Gastrocnemius medialis (tissue), 4 donors: ENCODE data around the gene MAP1LC3B. TPM values are rescaled to one million over a fixed set of nuclear protein-coding genes. Genes with fewer than 3 reads are reported as not detected.

Source experiments
- ATAC-seq, 2 donors: fragments of 150-250 bp; one replicate each; pipeline ENCODE4 v1.9.1; 2016
- DNase-seq, 2 donors: peaks; one replicate each; pipeline ENCODE4 v3.0.0-alpha.2; 2019
- H3K27ac ChIP-seq, 4 donors: fragments of 200-600 bp; sonication (generic); 1 replicate in 1 of 4; 2 replicates in 3 of 4; pipeline ENCODE4 v1.5.1; 2016 to 2018; ENCODE audit warnings: mild to moderate bottlenecking in 2 of 4, moderate library complexity in 1 of 4
- H3K27me3 ChIP-seq, 3 donors: fragments of 200-600 bp; sonication (generic) in 2 of 3; 1 replicate in 1 of 3; 2 replicates in 2 of 3; pipeline versions ENCODE4 v1.5.1 to v1.6.0; 2016 to 2019; ENCODE audit warnings: mild to moderate bottlenecking in 1 of 3, moderate library complexity in 1 of 3
- H3K36me3 ChIP-seq, 2 donors: fragments of 200-600 bp; sonication (generic) in 1 of 2; one replicate each; pipeline ENCODE4 v1.5.1; 2017 to 2018
- H3K4me1 ChIP-seq, 2 donors: fragments of 200-600 bp; sonication (generic) in 1 of 2; one replicate each; pipeline ENCODE4 v1.5.1; 2016 to 2017; ENCODE audit warnings: mild to moderate bottlenecking in 2 of 2
- H3K4me3 ChIP-seq, 4 donors: fragments of 200-600 bp; sonication (generic) in 3 of 4; 1 replicate in 1 of 4; 2 replicates in 3 of 4; pipeline ENCODE4 v1.5.1; 2016 to 2019; ENCODE audit warnings: mild to moderate bottlenecking in 2 of 4
- H3K9me3 ChIP-seq, 3 donors: fragments of 200-600 bp; sonication (generic) in 2 of 3; 1 replicate in 1 of 3; 2 replicates in 2 of 3; pipeline ENCODE4 v1.5.1; 2016 to 2019
- POLR2A ChIP-seq, 2 donors: fragments of 450-650 bp; IDR thresholded peaks; one replicate each; pipeline ENCODE4 v1.6.1; 2017; ENCODE audit warnings: antibody characterized with exemption in 2 of 2, mild to moderate bottlenecking in 2 of 2, moderate library complexity in 2 of 2
- in situ Hi-C, 4 donors: fragments of 200-750 bp; cut with MboI; loops; one replicate each; pipeline versions ENCODE4 v1.15.0 to v1.8.0; 2017; ENCODE audit warnings: low sequenced_read_pairs in 4 of 4
- intact Hi-C: fragments of 100-400 bp; cut with DNase I; formaldehyde crosslinking; loops from one replicate; pipeline ENCODE4 v1.15.1; 2023; ENCODE audit warnings: low total_unique reads
- total RNA-seq, 4 donors: library from RNA; depleted of rRNA; stranded (reverse); fragments of >200 nt; gene quantifications; one replicate each; pipeline versions ENCODE4 v1.1.0 to v1.2.3, GENCODE V29; 2016
- TF ChIP-seq, protein P1 (sequence below), 5 experiments: fragments of 450-650 bp in 3 of 5; fragments of 200-600 bp in 2 of 5; sonication (generic) in 2 of 5; IDR thresholded peaks in 4 of 5; conservative IDR thresholded peaks in 1 of 5; 1 replicate in 4 of 5; 2 replicates in 1 of 5; pipeline ENCODE4 v1.5.1; 2016 to 2019; ENCODE audit warnings: antibody characterized with exemption in 5 of 5, mild to moderate bottlenecking in 3 of 5, moderate library complexity in 3 of 5

Gene MAP1LC3B
- total RNA-seq, 4 donors from 2014 or later: 76.3 to 165 (median 122) TPM

DNA sequence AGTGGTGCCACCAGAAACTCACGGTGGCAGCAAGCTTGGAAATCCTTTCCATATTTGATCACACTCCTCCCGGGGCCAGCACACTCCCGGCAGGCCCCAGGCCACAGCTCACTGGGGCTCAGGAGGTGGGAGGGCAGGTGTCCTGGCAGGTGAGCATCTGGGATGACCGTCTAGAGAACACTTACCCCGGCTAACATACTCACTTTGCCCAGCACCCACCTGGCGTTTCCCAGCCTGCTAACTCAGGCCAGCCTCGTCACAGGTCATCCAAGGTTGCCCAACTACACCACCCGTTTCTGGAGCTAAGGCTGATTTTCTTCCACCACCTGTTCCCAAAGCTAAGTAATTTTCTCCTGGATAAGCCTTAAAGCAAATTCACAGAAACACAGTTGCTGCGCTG is 33.4 kb upstream of the MAP1LC3B start:
- no peaks in the 10 kb centered on the region for H3K9me3 ChIP-seq
- peak overlapping the region; percentile 92 to 97 (median 93) for H3K27ac ChIP-seq
- in situ Hi-C loops: no loop called here
- intact Hi-C loops: loop anchor here (2.0 kb wide), 1 partner anchor 22 kb away; no protein-coding TSS in a partner anchor
- peaks cover 60 to 72% of the 10 kb centered on the region in 2 donors for H3K4me1 ChIP-seq
- H3K36me3 ChIP-seq: peaks cover 0 to 12% of the 10 kb centered on the region in 2 donors
- H3K27me3 ChIP-seq: no peaks in the 10 kb centered on the region
- ATAC-seq (peak; percentile 53 to 60), DNase-seq (peak; percentile 74 to 81)
- TF ChIP-seq, protein P1, sequence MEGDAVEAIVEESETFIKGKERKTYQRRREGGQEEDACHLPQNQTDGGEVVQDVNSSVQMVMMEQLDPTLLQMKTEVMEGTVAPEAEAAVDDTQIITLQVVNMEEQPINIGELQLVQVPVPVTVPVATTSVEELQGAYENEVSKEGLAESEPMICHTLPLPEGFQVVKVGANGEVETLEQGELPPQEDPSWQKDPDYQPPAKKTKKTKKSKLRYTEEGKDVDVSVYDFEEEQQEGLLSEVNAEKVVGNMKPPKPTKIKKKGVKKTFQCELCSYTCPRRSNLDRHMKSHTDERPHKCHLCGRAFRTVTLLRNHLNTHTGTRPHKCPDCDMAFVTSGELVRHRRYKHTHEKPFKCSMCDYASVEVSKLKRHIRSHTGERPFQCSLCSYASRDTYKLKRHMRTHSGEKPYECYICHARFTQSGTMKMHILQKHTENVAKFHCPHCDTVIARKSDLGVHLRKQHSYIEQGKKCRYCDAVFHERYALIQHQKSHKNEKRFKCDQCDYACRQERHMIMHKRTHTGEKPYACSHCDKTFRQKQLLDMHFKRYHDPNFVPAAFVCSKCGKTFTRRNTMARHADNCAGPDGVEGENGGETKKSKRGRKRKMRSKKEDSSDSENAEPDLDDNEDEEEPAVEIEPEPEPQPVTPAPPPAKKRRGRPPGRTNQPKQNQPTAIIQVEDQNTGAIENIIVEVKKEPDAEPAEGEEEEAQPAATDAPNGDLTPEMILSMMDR (IDR thresholded peaks at IDR 0.05 in 4 of 5, conservative IDR thresholded peaks at IDR 0.05 in 1 of 5): no peak
- TF ChIP-seq POLR2A (IDR thresholded peaks at IDR 0.05): no peak
- H3K4me3 ChIP-seq: no peak overlapping the region

DNA sequence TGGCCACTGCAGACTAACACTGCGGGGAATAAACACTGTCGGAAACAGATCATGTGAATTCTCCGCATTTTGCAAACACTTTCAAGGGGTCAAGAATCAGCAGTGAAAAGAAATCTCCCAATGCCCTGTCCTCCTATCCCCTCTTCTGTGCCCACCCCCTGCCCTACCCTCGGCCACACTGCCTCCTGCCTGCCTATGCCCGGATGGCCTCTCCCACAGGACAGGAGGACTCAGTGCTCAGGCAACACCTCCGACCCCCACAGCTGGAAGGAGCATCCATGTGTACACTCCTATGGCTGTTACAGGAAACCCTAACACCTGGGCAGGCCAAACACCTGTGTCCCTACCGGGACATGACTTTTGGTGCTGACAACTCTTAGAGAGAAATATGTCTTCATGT is 33.0 kb upstream of the MAP1LC3B start:
- peaks cover 0 to 9% of the 10 kb centered on the region in 2 donors for H3K36me3 ChIP-seq
- no peaks in the 10 kb centered on the region for H3K27me3 ChIP-seq
- DNase-seq (peak in 1 of 2 donors; percentile 30), ATAC-seq (no peak)
- H3K27ac ChIP-seq: peak overlapping the region; percentile 92 to 97 (median 93)
- H3K4me3 ChIP-seq: no peak overlapping the region
- intact Hi-C loops: loop anchor here (2.0 kb wide), 1 partner anchor 22 kb away; no protein-coding TSS in a partner anchor
- H3K9me3 ChIP-seq: no peaks in the 10 kb centered on the region
- in situ Hi-C loops: no loop called here
- TF ChIP-seq, protein P1 (IDR thresholded peaks at IDR 0.05 in 4 of 5, conservative IDR thresholded peaks at IDR 0.05 in 1 of 5): peak in 1 of 5 experiments; percentile 9
- no peak for TF ChIP-seq POLR2A (IDR thresholded peaks at IDR 0.05)
- H3K4me1 ChIP-seq: peaks cover 64 to 72% of the 10 kb centered on the region in 2 donors

GRCh38 chr16:87360862-87361610 is 31.1 kb upstream of the MAP1LC3B start:
- in situ Hi-C loops: no loop called here
- no peak for ATAC-seq
- Histone ChIP-seq H3K36me3 (peaks cover 0 to 9% of the 10 kb centered on the region in 2 donors), H3K4me3 (no peak overlapping the region), H3K27ac (peak overlapping the region; percentile 92 to 97 (median 93)), H3K4me1 (peaks cover 70 to 83% of the 10 kb centered on the region in 2 donors), H3K9me3 (no peaks in the 10 kb centered on the region), H3K27me3 (no peaks in the 10 kb centered on the region)
- intact Hi-C loops: no loop called here
- TF ChIP-seq POLR2A (IDR thresholded peaks at IDR 0.05): no peak
- TF ChIP-seq, protein P1 (IDR thresholded peaks at IDR 0.05 in 4 of 5, conservative IDR thresholded peaks at IDR 0.05 in 1 of 5): no peak
- no peak for DNase-seq

- H3K4me1 ChIP-seq: peaks cover 76 to 81% of the 10 kb centered on the region in 2 donors
Observed at GRCh38 chr16:87361916-87362619, 30.1 kb upstream of the MAP1LC3B start.

More at GRCh38 chr16:87361916-87362619, 30.1 kb upstream of the MAP1LC3B start:
- ATAC-seq: no peak
- TF ChIP-seq, protein P1 (IDR thresholded peaks at IDR 0.05 in 4 of 5, conservative IDR thresholded peaks at IDR 0.05 in 1 of 5): no peak
- no peak for TF ChIP-seq POLR2A (IDR thresholded peaks at IDR 0.05)
- DNase-seq: no peak
- H3K9me3 ChIP-seq: no peaks in the 10 kb centered on the region
- H3K4me3 ChIP-seq: no peak overlapping the region
- intact Hi-C loops: no loop called here
- H3K27me3 ChIP-seq: no peaks in the 10 kb centered on the region
- H3K36me3 ChIP-seq: peaks cover 0 to 9% of the 10 kb centered on the region in 2 donors
- in situ Hi-C loops: no loop called here
- peak overlapping the region; percentile 92 to 97 (median 93) for H3K27ac ChIP-seq
